HepG2 (cell line): ENCODE data around the gene PPP2R2C. TPM values are rescaled to one million over a fixed set of nuclear protein-coding genes. Genes with fewer than 3 reads are reported as not detected.
A peak's percentile ranks its signal among the peaks of the same experiment; 100 is the strongest.

ENCODE experiments used
- AGO1 ChIP-seq: fragments of 200-400 bp; formaldehyde crosslinking; IDR thresholded peaks from 2 replicates; pipeline ENCODE4 v1.6.1; 2017; ENCODE audit warnings: mild to moderate bottlenecking, low read depth, low read length, moderate library complexity; ENCODE audit not compliant: poor library complexity, severe bottlenecking
- ATF3 ChIP-seq: sonication (generic); formaldehyde crosslinking; IDR thresholded peaks from 2 replicates; pipeline ENCODE4 v1.4.0; 2020; ENCODE audit warnings: missing genetic modification reagents
- CCAR2 ChIP-seq: fragments of 200-400 bp; formaldehyde crosslinking; optimal IDR thresholded peaks from 2 replicates; pipeline ENCODE3; 2018; ENCODE audit warnings: low read depth, mild to moderate bottlenecking, low read length, moderate library complexity
- GATAD2A ChIP-seq: IDR thresholded peaks from 2 replicates; pipeline ENCODE4 v1.6.1; 2016
- IRF2 ChIP-seq: IDR thresholded peaks from 2 replicates; pipeline ENCODE4 v1.6.1; 2018; ENCODE audit warnings: missing genetic modification reagents, missing compliant biosample characterization
- KDM5B ChIP-seq: sonication (generic); formaldehyde crosslinking; IDR thresholded peaks from 2 replicates; pipeline ENCODE4 v1.4.0; 2020; ENCODE audit warnings: missing genetic modification reagents, mild to moderate bottlenecking, borderline replicate concordance
- KIAA2018 ChIP-seq: sonication (generic); formaldehyde crosslinking; IDR thresholded peaks from 2 replicates; pipeline ENCODE4 v1.5.0; 2020; ENCODE audit warnings: mild to moderate bottlenecking, missing genetic modification reagents, borderline replicate concordance
- NR2F1 ChIP-seq, 2 experiments: fragments of 450-650 bp in 1 of 2; formaldehyde crosslinking in 1 of 2; IDR thresholded peaks; 2 replicates each; pipeline versions ENCODE4 v1.5.0 to v1.6.1; 2016 to 2020; ENCODE audit warnings: mild to moderate bottlenecking in 1 of 2, missing compliant biosample characterization in 1 of 2, missing genetic modification reagents in 1 of 2, moderate library complexity in 1 of 2
- RARA ChIP-seq: IDR thresholded peaks from 2 replicates; pipeline ENCODE4 v1.6.1; 2016; ENCODE audit warnings: missing genetic modification reagents, missing compliant biosample characterization
- SMAD3 ChIP-seq: sonication (generic); formaldehyde crosslinking; IDR thresholded peaks from 2 replicates; pipeline ENCODE4 v1.4.0; 2020; ENCODE audit warnings: missing genetic modification reagents
- SP140L ChIP-seq: sonication (generic); formaldehyde crosslinking; IDR thresholded peaks from 2 replicates; pipeline ENCODE4 v1.4.0; 2020; ENCODE audit warnings: missing genetic modification reagents, borderline replicate concordance
- SRF ChIP-seq: IDR thresholded peaks from 2 replicates; pipeline ENCODE4 v1.6.1; 2011; ENCODE audit warnings: mild to moderate bottlenecking, low read depth, low read length, moderate library complexity
- TAF1 ChIP-seq: sonication (generic); formaldehyde crosslinking; IDR thresholded peaks from 2 replicates; pipeline ENCODE4 v1.4.0; 2020; ENCODE audit warnings: missing genetic modification reagents
- ZNF75D ChIP-seq: sonication (generic); formaldehyde crosslinking; IDR thresholded peaks from 2 replicates; pipeline ENCODE4 v1.8.1; 2023; ENCODE audit warnings: missing genetic modification reagents, mild to moderate bottlenecking, borderline replicate concordance
- ZSCAN12 ChIP-seq: sonication (generic); formaldehyde crosslinking; IDR thresholded peaks from 2 replicates; pipeline ENCODE4 v1.9.0; 2021; ENCODE audit warnings: mild to moderate bottlenecking, missing genetic modification reagents
- polyA plus RNA-seq, 8 experiments: library from polyadenylated mRNA; depleted of rRNA in 3 of 8; stranded (reverse) in 7 of 8; unstranded in 1 of 8; fragments of >200 nt; fragmentation: Illumina TruSeq in 4 of 8; extraction: Trizol in 4 of 8; gene quantifications; 2 replicates each; pipeline versions ENCODE4 v1.2.1 to v1.2.3, GENCODE V29; 2011 to 2016; ENCODE audit warnings: low read depth in 4 of 8, missing spikeins in 1 of 8, mixed read lengths in 1 of 8; ENCODE audit not compliant: insufficient read depth in 1 of 8
- total RNA-seq, 5 experiments: library from RNA; depleted of rRNA; stranded (reverse); fragments of >200 nt; fragmentation: Illumina TruSeq; extraction: Trizol; gene quantifications; 2 replicates each; pipeline ENCODE4 v1.2.3, GENCODE V29; 2016; ENCODE audit warnings: low read depth in 1 of 5
- TF ChIP-seq, protein P1 (sequence below): sonication (generic); formaldehyde crosslinking; IDR thresholded peaks from 2 replicates; pipeline ENCODE4 v1.4.0; 2020; ENCODE audit warnings: mild to moderate bottlenecking, missing genetic modification reagents
- TF ChIP-seq, protein P2 (sequence below), 2 experiments: IDR thresholded peaks; 2 replicates each; pipeline ENCODE4 v1.6.1; 2011 to 2012; ENCODE audit warnings: low read length in 2 of 2, borderline replicate concordance in 1 of 2, low read depth in 1 of 2, mild to moderate bottlenecking in 1 of 2, moderate library complexity in 1 of 2

The PPP2R2C gene
- total and polyA plus RNA-seq, 2 of the 13 experiments (the other 11 are each of a cell fraction or from before 2014, with no cell fraction given): 0.60 to 8.6 TPM

DNA sequence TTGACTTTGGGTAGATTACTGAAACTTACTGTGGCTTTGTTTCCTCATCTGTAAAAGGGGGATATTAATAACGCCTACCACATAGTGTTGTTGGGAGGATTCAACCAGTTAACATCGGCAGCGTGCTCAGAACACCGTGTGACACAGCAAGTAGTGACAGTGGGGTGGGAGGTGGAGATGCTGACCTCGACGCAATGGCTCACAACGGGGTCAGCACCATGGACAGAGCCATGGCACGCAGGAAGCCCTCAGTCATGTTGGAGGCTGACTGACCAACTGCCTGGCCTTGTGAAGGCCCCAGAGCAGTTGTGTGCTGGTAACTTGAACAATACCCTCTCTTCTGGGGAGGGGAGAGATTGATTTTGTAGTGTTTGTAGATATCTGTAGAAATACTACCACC, 109.5 kb downstream of the PPP2R2C start (continued):
- TF ChIP-seq, protein P1, sequence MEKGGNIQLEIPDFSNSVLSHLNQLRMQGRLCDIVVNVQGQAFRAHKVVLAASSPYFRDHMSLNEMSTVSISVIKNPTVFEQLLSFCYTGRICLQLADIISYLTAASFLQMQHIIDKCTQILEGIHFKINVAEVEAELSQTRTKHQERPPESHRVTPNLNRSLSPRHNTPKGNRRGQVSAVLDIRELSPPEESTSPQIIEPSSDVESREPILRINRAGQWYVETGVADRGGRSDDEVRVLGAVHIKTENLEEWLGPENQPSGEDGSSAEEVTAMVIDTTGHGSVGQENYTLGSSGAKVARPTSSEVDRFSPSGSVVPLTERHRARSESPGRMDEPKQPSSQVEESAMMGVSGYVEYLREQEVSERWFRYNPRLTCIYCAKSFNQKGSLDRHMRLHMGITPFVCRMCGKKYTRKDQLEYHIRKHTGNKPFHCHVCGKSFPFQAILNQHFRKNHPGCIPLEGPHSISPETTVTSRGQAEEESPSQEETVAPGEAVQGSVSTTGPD (CRISPR knock-in tag): no peak
- TF ChIP-seq ZSCAN12 (no peak), ATF3 (CRISPR knock-in tag) (peak; percentile 39; the same call in 1 of the 2 replicates), CCAR2 (no peak), KIAA2018 (no peak), IRF2 (CRISPR knock-in tag) (peak; percentile 51; the same call in 1 of the 2 replicates), SMAD3 (no peak), SRF (no peak), SP140L (CRISPR knock-in tag) (no peak), NR2F1 (CRISPR knock-in tag; IDR thresholded peaks at IDR 0.05) (no peak), TAF1 (CRISPR knock-in tag) (no peak), KDM5B (CRISPR knock-in tag) (no peak; the same call in 1 of the 2 replicates), AGO1 (no peak), GATAD2A (CRISPR knock-in tag) (no peak), ZNF75D (CRISPR knock-in tag) (no peak), RARA (CRISPR knock-in tag) (peak; percentile 60)
- TF ChIP-seq, protein P2, sequence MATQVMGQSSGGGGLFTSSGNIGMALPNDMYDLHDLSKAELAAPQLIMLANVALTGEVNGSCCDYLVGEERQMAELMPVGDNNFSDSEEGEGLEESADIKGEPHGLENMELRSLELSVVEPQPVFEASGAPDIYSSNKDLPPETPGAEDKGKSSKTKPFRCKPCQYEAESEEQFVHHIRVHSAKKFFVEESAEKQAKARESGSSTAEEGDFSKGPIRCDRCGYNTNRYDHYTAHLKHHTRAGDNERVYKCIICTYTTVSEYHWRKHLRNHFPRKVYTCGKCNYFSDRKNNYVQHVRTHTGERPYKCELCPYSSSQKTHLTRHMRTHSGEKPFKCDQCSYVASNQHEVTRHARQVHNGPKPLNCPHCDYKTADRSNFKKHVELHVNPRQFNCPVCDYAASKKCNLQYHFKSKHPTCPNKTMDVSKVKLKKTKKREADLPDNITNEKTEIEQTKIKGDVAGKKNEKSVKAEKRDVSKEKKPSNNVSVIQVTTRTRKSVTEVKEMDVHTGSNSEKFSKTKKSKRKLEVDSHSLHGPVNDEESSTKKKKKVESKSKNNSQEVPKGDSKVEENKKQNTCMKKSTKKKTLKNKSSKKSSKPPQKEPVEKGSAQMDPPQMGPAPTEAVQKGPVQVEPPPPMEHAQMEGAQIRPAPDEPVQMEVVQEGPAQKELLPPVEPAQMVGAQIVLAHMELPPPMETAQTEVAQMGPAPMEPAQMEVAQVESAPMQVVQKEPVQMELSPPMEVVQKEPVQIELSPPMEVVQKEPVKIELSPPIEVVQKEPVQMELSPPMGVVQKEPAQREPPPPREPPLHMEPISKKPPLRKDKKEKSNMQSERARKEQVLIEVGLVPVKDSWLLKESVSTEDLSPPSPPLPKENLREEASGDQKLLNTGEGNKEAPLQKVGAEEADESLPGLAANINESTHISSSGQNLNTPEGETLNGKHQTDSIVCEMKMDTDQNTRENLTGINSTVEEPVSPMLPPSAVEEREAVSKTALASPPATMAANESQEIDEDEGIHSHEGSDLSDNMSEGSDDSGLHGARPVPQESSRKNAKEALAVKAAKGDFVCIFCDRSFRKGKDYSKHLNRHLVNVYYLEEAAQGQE (IDR thresholded peaks at IDR 0.05; ENCODE audit: borderline replicate concordance in 1 of 2, low read depth in 1 of 2, low read length in 2 of 2): peak in 1 of 2 experiments; percentile 99
